A549 (cell line): ENCODE results near the gene MYPOP.

Source experiments
- CTCF ChIP-seq: fragments of >200 bp; sonication (Bioruptor Twin); formaldehyde crosslinking; IDR thresholded peaks from 3 replicates; pipeline ENCODE4 v1.5.1; 2016
- EP300 ChIP-seq, 2 experiments: fragments of >200 bp; sonication (Bioruptor Twin); formaldehyde crosslinking; IDR thresholded peaks; 2 replicates in 1 of 2; 3 replicates in 1 of 2; pipeline ENCODE4 v1.6.1; 2016 to 2017
- NFE2L2 ChIP-seq: fragments of 150-350 bp; conservative IDR thresholded peaks from 2 replicates; pipeline ENCODE4 v1.6.1; 2014; ENCODE audit warnings: low read length
- REST ChIP-seq: fragments of 200-600 bp; sonication (generic); IDR thresholded peaks from 2 replicates; pipeline ENCODE4 v1.6.1; 2016; ENCODE audit warnings: antibody characterized with exemption, mild to moderate bottlenecking, moderate library complexity
- ZFP36 ChIP-seq: fragments of 450-650 bp; IDR thresholded peaks from 2 replicates; pipeline ENCODE4 v1.6.1; 2014; ENCODE audit warnings: borderline replicate concordance; ENCODE audit not compliant: partially characterized antibody

GRCh38 chr19:45886427-45887199 is 15.8 kb downstream of the MYPOP start:
- TF ChIP-seq CTCF: no peak
- no peak for TF ChIP-seq REST
- no peak for TF ChIP-seq NFE2L2
- TF ChIP-seq EP300 (IDR thresholded peaks at IDR 0.05): no peak
- peak; percentile 100 for TF ChIP-seq ZFP36
